Stimulated activated CD4-positive, alpha-beta T cell treated with anti-CD3 and anti-CD28 coated beads, Interleukin-4, amount 100 ng/mL, for 48 hours (primary cell): ENCODE measurements around the gene MTR.

Experiments
- DNase-seq, 2 donors: peaks; one replicate each; pipeline ENCODE4 v3.0.0-alpha.2; 2020; ENCODE audit warnings: low read depth in 2 of 2

The MTR gene

DNA sequence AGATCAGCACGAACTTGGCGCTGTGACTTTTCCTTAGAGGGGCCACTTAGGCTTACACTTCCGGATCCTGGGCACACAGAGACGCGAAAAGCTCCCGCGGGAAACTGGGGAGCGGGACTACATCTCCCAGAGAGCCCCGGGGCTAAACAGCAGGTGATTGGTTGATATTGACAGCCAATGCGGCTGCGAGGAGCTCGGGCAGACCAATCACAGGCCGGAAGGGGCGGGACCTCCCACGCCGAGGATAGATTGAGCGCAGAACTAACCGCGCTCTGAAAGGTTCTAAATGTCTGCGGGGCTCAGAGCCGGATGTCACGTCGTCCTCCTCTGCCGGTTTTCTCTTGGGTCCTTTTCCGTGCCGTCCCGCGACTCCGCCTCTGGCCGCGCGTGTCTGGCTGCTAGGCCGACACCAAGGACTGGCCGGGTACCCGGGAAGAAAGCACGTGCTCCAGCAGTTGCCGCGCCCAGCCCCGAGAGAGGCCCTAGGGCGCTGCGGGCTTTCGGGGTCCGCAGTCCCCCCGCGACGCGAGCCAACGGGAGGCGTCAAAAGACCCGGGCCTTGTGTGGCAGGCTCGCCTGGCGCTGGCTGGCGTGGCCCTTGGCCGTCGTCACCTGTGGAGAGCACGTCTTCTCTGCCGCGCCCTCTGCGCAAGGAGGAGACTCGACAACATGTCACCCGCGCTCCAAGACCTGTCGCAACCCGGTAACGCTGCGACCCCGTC, at the start of gene MTR:
Gene MTR (plus strand): TSS at position 258 of the 722 bp plus-strand sequence. CDS start 412 bp downstream, at position 670.
- DNase-seq: peak; percentile 90 to 96

- DNase-seq: no peak
These were observed 48.3 kb upstream of the MTR start for GRCh38 chr1:236746785-236747184.

- no peak for DNase-seq
These were observed 47.6 kb upstream of the MTR start for GRCh38 chr1:236747311-236747985.

DNA sequence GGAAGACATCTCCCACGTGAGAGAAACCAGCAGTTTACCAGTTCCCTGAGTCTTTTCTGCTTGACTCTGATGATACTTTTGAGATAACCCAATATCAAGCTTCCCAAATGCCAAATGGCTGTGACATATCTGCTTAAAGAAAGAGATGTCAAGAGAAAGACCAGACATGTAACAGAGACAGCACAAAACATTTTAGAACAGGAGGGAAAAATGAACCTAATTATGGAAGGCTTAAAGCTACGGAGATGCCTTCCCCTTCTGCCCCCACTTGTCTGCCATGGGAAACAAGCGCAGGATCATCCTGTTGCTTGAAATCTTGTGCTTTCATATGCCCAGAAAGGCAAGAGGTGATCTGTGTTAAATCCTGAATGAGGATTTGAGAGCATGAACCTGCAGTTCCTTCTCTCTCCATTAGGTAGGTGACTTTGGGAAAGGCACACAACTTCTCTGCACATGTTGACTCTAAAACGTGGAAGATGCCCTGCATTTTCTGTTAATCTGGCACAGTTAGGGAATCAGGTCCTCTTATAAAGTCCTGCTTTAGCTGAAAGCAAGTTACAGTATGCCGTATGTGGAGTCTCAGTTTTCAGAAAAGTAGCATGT, 46.7 kb upstream of the MTR start:
- no peak for DNase-seq

GRCh38 chr1:236750928-236751327, 44.2 kb upstream of the MTR start:
- no peak for DNase-seq

DNA sequence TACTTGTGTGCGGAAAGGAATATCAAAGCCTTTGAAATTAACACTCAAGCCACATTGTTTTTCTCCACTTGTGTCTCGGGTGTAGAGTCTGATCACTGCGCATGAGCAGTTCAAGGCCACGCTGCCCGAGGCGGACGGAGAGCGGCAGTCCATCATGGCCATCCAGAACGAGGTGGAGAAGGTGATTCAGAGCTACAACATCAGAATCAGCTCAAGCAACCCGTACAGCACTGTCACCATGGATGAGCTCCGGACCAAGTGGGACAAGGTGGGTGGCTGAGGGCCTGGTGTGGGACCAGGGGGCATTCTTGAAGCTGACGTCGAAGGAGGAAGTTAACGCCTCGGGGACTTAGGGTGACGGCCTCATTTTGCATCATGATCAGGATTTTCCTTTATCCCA, 43.7 kb upstream of the MTR start:
- no peak for DNase-seq

DNA sequence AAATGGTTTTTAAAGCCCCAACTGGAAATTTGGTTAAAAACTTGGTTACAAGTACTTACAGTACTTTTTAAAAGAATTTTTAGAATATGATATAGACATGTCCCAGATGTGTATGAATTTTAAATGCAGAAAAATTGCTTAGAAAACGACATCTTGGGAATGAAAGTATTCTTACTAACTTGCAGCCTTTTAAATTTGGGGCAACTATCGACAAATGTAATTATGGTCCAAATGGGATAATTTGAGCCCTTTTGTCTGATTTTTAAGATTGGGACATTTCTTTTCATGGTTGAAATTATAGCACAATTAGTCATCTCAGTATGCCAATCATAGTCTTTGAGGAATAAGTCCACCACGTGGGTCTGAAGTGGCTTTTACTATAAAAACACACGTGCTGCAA, 43.2 kb upstream of the MTR start:
- no peak for DNase-seq

GRCh38 chr1:236753516-236753915, 41.6 kb upstream of the MTR start:
- DNase-seq: no peak

- DNase-seq: no peak
These were observed 41.1 kb upstream of the MTR start for GRCh38 chr1:236753964-236754363.

GRCh38 chr1:236754525-236755210, 40.4 kb upstream of the MTR start:
- no peak for DNase-seq

- no peak for DNase-seq
These were observed 37.5 kb upstream of the MTR start for GRCh38 chr1:236757640-236758039.

GRCh38 chr1:236759252-236759859, 35.7 kb upstream of the MTR start:
- no peak for DNase-seq

- no peak for DNase-seq
These were observed 34.6 kb upstream of the MTR start for GRCh38 chr1:236760480-236760879.

GRCh38 chr1:236760986-236761385, 34.1 kb upstream of the MTR start:
- no peak for DNase-seq

GRCh38 chr1:236761397-236762132, 33.5 kb upstream of the MTR start:
- no peak for DNase-seq

- no peak for DNase-seq
These were observed 32.7 kb upstream of the MTR start for GRCh38 chr1:236762410-236762809.

GRCh38 chr1:236765831-236766230, 29.3 kb upstream of the MTR start:
- DNase-seq: no peak

DNA sequence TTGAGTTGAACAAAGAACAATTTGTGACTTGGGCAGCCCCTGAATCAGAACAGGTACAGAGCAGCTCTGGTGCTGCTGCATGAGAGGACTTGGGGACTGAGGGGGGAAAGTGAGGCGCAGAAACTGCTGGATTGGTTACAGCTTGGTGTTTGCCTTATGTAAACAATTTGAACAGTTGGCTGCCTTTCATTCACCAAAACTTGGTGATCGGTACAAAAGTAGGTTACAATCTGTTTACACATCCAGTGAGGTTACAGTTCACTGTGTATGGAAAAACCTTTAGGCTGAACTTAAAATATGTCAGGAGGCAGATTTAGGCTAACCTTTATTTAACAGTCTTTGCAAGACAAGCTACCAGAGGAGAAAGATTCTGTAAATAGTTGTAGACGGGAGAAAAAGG, 28.6 kb upstream of the MTR start:
- no peak for DNase-seq

- no peak for DNase-seq
These were observed 27.8 kb upstream of the MTR start for GRCh38 chr1:236767276-236767675.

- no peak for DNase-seq
These were observed 26.5 kb upstream of the MTR start for GRCh38 chr1:236768601-236769000.

GRCh38 chr1:236773919-236774318, 21.2 kb upstream of the MTR start:
- DNase-seq: no peak
